T-helper 2 cell treated with Interferon-gamma antibody and Interleukin-4, amounts not matched to agents 5 μg/mL and 100 μg/mL, for 36 hours (primary cell): ENCODE measurements around the gene SIM2.

Experiments used
- DNase-seq: peaks from one replicate; pipeline ENCODE4 v3.0.0; 2021; ENCODE audit warnings: low spot score
- H3K27ac Mint-ChIP-seq: one replicate; pipeline ENCODE4 v1.8.0; 2021; ENCODE audit warnings: mild to moderate bottlenecking, mixed read lengths
- H3K27me3 Mint-ChIP-seq: one replicate; pipeline ENCODE4 v1.8.0; 2021; ENCODE audit warnings: low read depth, mixed read lengths
- H3K36me3 Mint-ChIP-seq: one replicate; pipeline ENCODE4 v1.8.0; 2021; ENCODE audit warnings: low read depth, mixed read lengths
- H3K4me1 Mint-ChIP-seq: one replicate; pipeline ENCODE4 v1.8.0; 2021; ENCODE audit warnings: low read depth, mixed read lengths
- H3K4me3 Mint-ChIP-seq: one replicate; pipeline ENCODE4 v1.8.0; 2022; ENCODE audit warnings: mild to moderate bottlenecking, moderate library complexity, mixed read lengths
- H3K9me3 Mint-ChIP-seq: one replicate; pipeline ENCODE4 v1.8.0; 2021; ENCODE audit warnings: mixed read lengths

The SIM2 gene

GRCh38 chr21:36708286-36709029 lies 9.5 kb downstream of the SIM2 start:
- no peak for DNase-seq
- Mint-ChIP-seq H3K4me3 (peak overlapping the region; percentile 21), H3K27ac (peak overlapping the region; percentile 36), H3K9me3 (no peaks in the 10 kb centered on the region), H3K36me3 (peaks cover 2% of the 10 kb centered on the region), H3K27me3 (peaks cover 86% of the 10 kb centered on the region), H3K4me1 (peaks cover 4% of the 10 kb centered on the region)

GRCh38 chr21:36709030-36709867 lies 10.3 kb downstream of the SIM2 start:
- no peak overlapping the region for H3K4me3 Mint-ChIP-seq
- peaks cover 86% of the 10 kb centered on the region for H3K27me3 Mint-ChIP-seq
- peaks cover 2% of the 10 kb centered on the region for H3K36me3 Mint-ChIP-seq
- peaks cover 4% of the 10 kb centered on the region for H3K4me1 Mint-ChIP-seq
- no peak for DNase-seq
- H3K9me3 Mint-ChIP-seq, result no peaks in the 10 kb centered on the region
- no peak overlapping the region for H3K27ac Mint-ChIP-seq

DNA sequence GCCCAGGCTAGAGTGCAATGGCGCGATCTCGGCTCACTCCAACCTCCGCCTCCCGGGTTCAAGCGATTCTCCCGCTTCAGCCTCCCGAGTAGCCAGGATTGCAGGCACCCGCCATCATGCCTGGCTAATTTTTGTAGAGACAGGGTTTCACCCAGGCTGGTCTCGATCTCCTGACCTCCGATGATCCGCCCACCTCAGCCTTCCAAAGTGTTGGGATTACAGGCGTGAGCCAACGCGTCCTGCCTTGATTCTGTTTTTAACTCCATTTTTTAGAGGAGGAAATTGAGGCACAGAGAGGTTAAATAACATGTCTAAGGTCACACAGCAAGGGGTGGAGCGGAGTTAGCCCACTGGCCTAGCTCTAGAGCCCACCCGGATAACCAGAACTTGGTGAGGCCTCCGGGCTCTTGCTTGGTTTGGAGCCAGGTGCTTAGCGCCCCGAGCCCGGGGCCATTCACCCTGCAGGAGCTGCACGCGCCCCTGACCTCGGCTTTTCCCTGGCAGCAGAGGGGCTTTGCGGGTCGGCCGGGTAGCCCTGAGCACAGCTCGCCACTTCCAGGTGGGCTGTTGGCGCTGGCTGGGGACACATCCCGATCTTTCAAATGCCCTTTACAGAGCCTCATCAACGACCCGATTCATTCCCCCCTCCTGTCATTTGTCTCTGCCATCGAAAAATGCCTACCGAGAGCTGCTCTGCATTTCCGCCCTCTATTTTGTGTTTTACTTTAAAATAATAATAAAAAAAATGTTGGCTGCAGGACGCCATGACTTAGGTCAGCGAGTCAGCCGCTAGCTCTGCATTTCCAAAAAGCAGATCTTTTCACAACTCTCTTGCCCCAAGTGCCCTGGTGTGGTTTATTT lies 11.2 kb downstream of the SIM2 start:
- DNase-seq, result no peak
- Mint-ChIP-seq H3K36me3 (peaks cover 2% of the 10 kb centered on the region), H3K4me3 (no peak overlapping the region), H3K4me1 (peaks cover 4% of the 10 kb centered on the region), H3K27ac (no peak overlapping the region), H3K27me3 (peaks cover 85% of the 10 kb centered on the region), H3K9me3 (no peaks in the 10 kb centered on the region)

GRCh38 chr21:36710729-36711048 lies 11.8 kb downstream of the SIM2 start:
- no peak for DNase-seq
- H3K36me3 Mint-ChIP-seq, result peaks cover 2% of the 10 kb centered on the region
- H3K27me3 Mint-ChIP-seq, result peaks cover 84% of the 10 kb centered on the region
- peaks cover 4% of the 10 kb centered on the region for H3K4me1 Mint-ChIP-seq
- H3K27ac Mint-ChIP-seq, result no peak overlapping the region
- H3K9me3 Mint-ChIP-seq, result no peaks in the 10 kb centered on the region
- H3K4me3 Mint-ChIP-seq, result no peak overlapping the region

- no peaks in the 10 kb centered on the region for H3K9me3 Mint-ChIP-seq
Observed at GRCh38 chr21:36713746-36714145, 14.8 kb downstream of the SIM2 start.

DNA sequence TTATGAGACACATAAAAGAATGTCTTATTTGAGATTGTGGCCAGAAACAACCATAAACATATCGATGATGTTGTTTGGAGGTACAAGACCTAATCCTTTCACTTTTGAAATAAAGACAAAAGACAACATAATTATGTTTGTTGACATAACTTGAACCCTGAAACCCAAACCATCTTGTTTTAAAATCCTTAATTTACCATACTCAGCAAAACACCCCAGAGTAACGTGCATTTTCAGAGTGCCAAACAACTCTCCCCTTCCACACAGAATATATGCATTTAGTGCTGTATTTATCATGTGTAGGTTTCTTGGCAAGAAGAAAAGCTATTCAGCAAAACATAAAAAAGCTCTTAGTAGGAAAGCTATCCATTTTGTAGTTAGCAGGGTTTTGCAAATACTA lies 17.5 kb downstream of the SIM2 start:
- no peaks in the 10 kb centered on the region for H3K9me3 Mint-ChIP-seq
- H3K27ac Mint-ChIP-seq, result no peak overlapping the region
- H3K4me3 Mint-ChIP-seq, result no peak overlapping the region
- H3K27me3 Mint-ChIP-seq, result peaks cover 50% of the 10 kb centered on the region
- no peak for DNase-seq
- no peaks in the 10 kb centered on the region for H3K4me1 Mint-ChIP-seq
- no peaks in the 10 kb centered on the region for H3K36me3 Mint-ChIP-seq

More at GRCh38 chr21:36713746-36714145, 14.8 kb downstream of the SIM2 start:
- no peak for DNase-seq
- Mint-ChIP-seq H3K27ac (no peak overlapping the region), H3K4me3 (no peak overlapping the region), H3K27me3 (peaks cover 69% of the 10 kb centered on the region), H3K36me3 (peaks cover 2% of the 10 kb centered on the region), H3K4me1 (no peaks in the 10 kb centered on the region)

DNA sequence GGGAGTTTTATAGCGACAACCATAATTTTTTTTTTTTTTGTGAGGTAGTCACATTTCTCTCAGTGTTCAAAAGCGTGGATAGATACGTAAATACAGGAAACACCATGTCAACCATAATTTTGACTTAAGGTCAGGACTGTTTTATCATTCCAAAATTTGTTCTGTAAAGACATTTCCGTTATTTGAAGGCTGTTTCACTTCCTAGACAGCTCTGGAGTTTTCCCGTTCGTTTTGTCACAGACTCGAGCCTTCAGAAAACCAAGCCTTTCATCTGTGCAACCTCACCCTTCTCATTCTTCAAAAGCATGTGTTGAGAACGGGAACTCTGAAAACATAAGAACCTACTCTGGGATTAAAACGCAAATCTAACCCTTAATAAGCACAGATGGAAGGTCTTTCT lies 17.9 kb downstream of the SIM2 start:
- no peaks in the 10 kb centered on the region for H3K9me3 Mint-ChIP-seq
- H3K4me1 Mint-ChIP-seq, result no peaks in the 10 kb centered on the region
- H3K36me3 Mint-ChIP-seq, result no peaks in the 10 kb centered on the region
- no peak for DNase-seq
- H3K4me3 Mint-ChIP-seq, result no peak overlapping the region
- H3K27ac Mint-ChIP-seq, result no peak overlapping the region
- peaks cover 48% of the 10 kb centered on the region for H3K27me3 Mint-ChIP-seq

DNA sequence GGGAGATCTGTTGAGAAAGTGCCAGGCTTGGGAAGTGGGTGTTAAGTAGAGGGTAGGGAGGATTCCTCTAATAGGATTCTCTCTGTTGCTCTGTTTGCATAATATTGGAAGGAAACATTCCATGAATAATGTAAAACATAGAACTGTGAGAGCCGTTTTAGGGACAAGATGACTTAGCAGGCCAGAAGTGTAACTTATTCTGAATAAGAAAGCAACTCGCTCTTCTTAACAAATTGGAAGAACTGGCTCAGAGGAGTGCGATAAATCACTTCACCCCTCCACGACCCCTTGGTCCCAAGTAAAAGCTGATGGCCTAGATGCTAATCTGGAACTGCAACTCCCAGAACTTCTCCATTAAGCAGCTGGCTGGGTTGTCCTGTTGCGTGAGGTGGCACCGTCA lies 19.1 kb downstream of the SIM2 start:
- H3K27ac Mint-ChIP-seq, result no peak overlapping the region
- H3K4me3 Mint-ChIP-seq, result no peak overlapping the region
- H3K27me3 Mint-ChIP-seq, result peaks cover 37% of the 10 kb centered on the region
- no peaks in the 10 kb centered on the region for H3K4me1 Mint-ChIP-seq
- no peaks in the 10 kb centered on the region for H3K36me3 Mint-ChIP-seq
- DNase-seq, result no peak
- H3K9me3 Mint-ChIP-seq, result no peaks in the 10 kb centered on the region

GRCh38 chr21:36718951-36719501 lies 20.1 kb downstream of the SIM2 start:
- no peaks in the 10 kb centered on the region for H3K9me3 Mint-ChIP-seq
- H3K4me1 Mint-ChIP-seq, result no peaks in the 10 kb centered on the region

DNA sequence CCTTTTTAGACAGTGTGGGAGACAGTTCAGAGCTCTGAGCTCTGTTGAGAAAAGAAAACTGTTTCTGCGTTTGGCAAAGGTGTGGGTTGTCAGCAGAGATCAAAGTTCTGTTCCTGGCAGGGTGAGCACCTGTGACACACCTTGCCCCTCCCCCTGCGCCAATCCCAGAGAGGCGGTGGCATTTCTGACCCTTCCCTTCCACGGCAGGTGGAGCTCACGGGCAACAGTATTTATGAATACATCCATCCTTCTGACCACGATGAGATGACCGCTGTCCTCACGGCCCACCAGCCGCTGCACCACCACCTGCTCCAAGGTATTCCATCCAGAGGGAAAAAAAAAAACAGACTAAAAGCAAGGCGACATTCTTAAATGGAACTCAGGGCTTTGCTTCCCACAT lies 20.7 kb downstream of the SIM2 start:
- Mint-ChIP-seq H3K36me3 (no peaks in the 10 kb centered on the region), H3K27ac (no peak overlapping the region), H3K9me3 (no peaks in the 10 kb centered on the region), H3K27me3 (peaks cover 22% of the 10 kb centered on the region), H3K4me1 (no peaks in the 10 kb centered on the region), H3K4me3 (no peak overlapping the region)
- no peak for DNase-seq

More at GRCh38 chr21:36718951-36719501, 20.1 kb downstream of the SIM2 start:
- H3K27me3 Mint-ChIP-seq, result peaks cover 26% of the 10 kb centered on the region
- no peak overlapping the region for H3K4me3 Mint-ChIP-seq
- DNase-seq, result no peak
- no peak overlapping the region for H3K27ac Mint-ChIP-seq
- no peaks in the 10 kb centered on the region for H3K36me3 Mint-ChIP-seq

GRCh38 chr21:36721817-36722216 lies 22.9 kb downstream of the SIM2 start:
- Mint-ChIP-seq H3K4me3 (no peak overlapping the region), H3K27ac (no peak overlapping the region), H3K9me3 (no peaks in the 10 kb centered on the region), H3K36me3 (no peaks in the 10 kb centered on the region), H3K4me1 (no peaks in the 10 kb centered on the region), H3K27me3 (peaks cover 3% of the 10 kb centered on the region)
- DNase-seq, result no peak

GRCh38 chr21:36722370-36723368 lies 23.8 kb downstream of the SIM2 start:
- H3K4me1 Mint-ChIP-seq, result no peaks in the 10 kb centered on the region

More at GRCh38 chr21:36722370-36723368, 23.8 kb downstream of the SIM2 start:
- no peaks in the 10 kb centered on the region for H3K36me3 Mint-ChIP-seq
- no peak overlapping the region for H3K4me3 Mint-ChIP-seq
- no peak for DNase-seq
- peaks cover 3% of the 10 kb centered on the region for H3K27me3 Mint-ChIP-seq
- no peak overlapping the region for H3K27ac Mint-ChIP-seq
- H3K9me3 Mint-ChIP-seq, result no peaks in the 10 kb centered on the region
